Measurements from ENCODE around the gene TLCD1. TPM values are rescaled to one million over a fixed set of nuclear protein-coding genes. Genes with fewer than 3 reads are reported as not detected.
"Not testable (repeated sequence)": the region's sequence is repeated elsewhere in the genome, so short reads cannot be mapped to it uniquely, and the experiment has no call there.

The TLCD1 gene
- total RNA-seq, 4 donors from 2014 or later: 0.46 to 0.82 (median 0.75) TPM; not detected in 1

GRCh38 chr17:28724500-28725165 lies 1.4 kb downstream of the TLCD1 start:
- Histone ChIP-seq H3K36me3 (peaks cover 6 to 42% of the 10 kb centered on the region in 2 donors), H3K4me1 (peaks cover 45 to 47% of the 10 kb centered on the region in 2 donors), H3K9me3 (no peaks in the 10 kb centered on the region), H3K27me3 (no peaks in the 10 kb centered on the region), H3K27ac (no peak overlapping the region), H3K4me3 (no peak overlapping the region)
- no peak for TF ChIP-seq POLR2A (IDR thresholded peaks at IDR 0.05)
- TF ChIP-seq CTCF (IDR thresholded peaks at IDR 0.05 in 4 of 5, conservative IDR thresholded peaks at IDR 0.05 in 1 of 5): no peak
- DNase-seq: no peak
- intact Hi-C loops (cut with DNase I; ENCODE audit: low total_unique reads): loop anchor here (5.0 kb wide), 3 partner anchors 38 to 388 kb away; partner anchors contain the start of gene FLOT2
- ATAC-seq: no peak
- in situ Hi-C loops (cut with MboI; ENCODE audit: low sequenced_read_pairs in 4 of 4): no loop called here

- in situ Hi-C loops (cut with MboI; ENCODE audit: low sequenced_read_pairs in 4 of 4); H3K27me3 ChIP-seq; intact Hi-C loops (cut with DNase I; ENCODE audit: low total_unique reads); H3K4me3 ChIP-seq; DNase-seq; H3K9me3 ChIP-seq; ATAC-seq; H3K27ac ChIP-seq: not testable (repeated sequence)
- H3K4me1 ChIP-seq: peaks cover 47 to 49% of the 10 kb centered on the region in 2 donors
- H3K36me3 ChIP-seq: peaks cover 6 to 42% of the 10 kb centered on the region in 2 donors
Measured at GRCh38 chr17:28723836-28724499, 2.1 kb downstream of the TLCD1 start.

- TF ChIP-seq CTCF (IDR thresholded peaks at IDR 0.05 in 4 of 5, conservative IDR thresholded peaks at IDR 0.05 in 1 of 5) (no peak), POLR2A (IDR thresholded peaks at IDR 0.05) (no peak)
- ATAC-seq (no peak), DNase-seq (no peak)
- Histone ChIP-seq H3K27me3 (no peaks in the 10 kb centered on the region), H3K4me3 (no peak overlapping the region), H3K27ac (no peak overlapping the region), H3K9me3 (no peaks in the 10 kb centered on the region), H3K4me1 (peaks cover 47 to 53% of the 10 kb centered on the region in 2 donors), H3K36me3 (peaks cover 6 to 42% of the 10 kb centered on the region in 2 donors)
- in situ Hi-C loops (cut with MboI; ENCODE audit: low sequenced_read_pairs in 4 of 4) (no loop called here), intact Hi-C loops (cut with DNase I; ENCODE audit: low total_unique reads) (no loop called here)
Measured at GRCh38 chr17:28723159-28723835, 2.7 kb downstream of the TLCD1 start.

- intact Hi-C loops (cut with DNase I; ENCODE audit: low total_unique reads) (no loop called here), in situ Hi-C loops (cut with MboI; ENCODE audit: low sequenced_read_pairs in 4 of 4) (no loop called here)
- Histone ChIP-seq H3K36me3 (peaks cover 6 to 42% of the 10 kb centered on the region in 2 donors), H3K4me1 (peaks cover 44 to 51% of the 10 kb centered on the region in 2 donors), H3K27ac (peak overlapping the region in 2 of 4 donors; percentile 4 to 15), H3K9me3 (no peaks in the 10 kb centered on the region), H3K27me3 (peaks cover 0 to under 1% (median 0%) of the 10 kb centered on the region in 3 donors), H3K4me3 (no peak overlapping the region)
- DNase-seq (no peak), ATAC-seq (no peak)
- TF ChIP-seq CTCF (IDR thresholded peaks at IDR 0.05 in 4 of 5, conservative IDR thresholded peaks at IDR 0.05 in 1 of 5) (no peak), POLR2A (IDR thresholded peaks at IDR 0.05) (no peak)
Measured at GRCh38 chr17:28722417-28723158, 3.4 kb downstream of the TLCD1 start.

GRCh38 chr17:28720997-28721329 lies 5.1 kb downstream of the TLCD1 start:
- peak overlapping the region; percentile 86 to 90 (median 88) for H3K27ac ChIP-seq
- ATAC-seq; intact Hi-C loops (cut with DNase I; ENCODE audit: low total_unique reads); H3K9me3 ChIP-seq; DNase-seq; in situ Hi-C loops (cut with MboI; ENCODE audit: low sequenced_read_pairs in 4 of 4): not testable (repeated sequence)
- peaks cover 38 to 40% of the 10 kb centered on the region in 2 donors for H3K4me1 ChIP-seq
- peak overlapping the region; percentile 77 to 98 (median 88) for H3K4me3 ChIP-seq
- H3K27me3 ChIP-seq: peaks cover 2 to 16% (median 11%) of the 10 kb centered on the region in 3 donors
- H3K36me3 ChIP-seq: peaks cover 6 to 42% of the 10 kb centered on the region in 2 donors

All from gastrocnemius medialis (tissue), 4 donors.